Activated CD4-positive, alpha-beta T cell treated with anti-CD3 and anti-CD28 coated beads, Interleukin-2, amount 50 U/mL, for 4 hours (primary cell): ENCODE results near the gene TMEM51.

Experiments used
- DNase-seq, 2 experiments: peaks; one replicate each; pipeline ENCODE4 v3.0.0-alpha.2; 2020

TMEM51 gene

DNA sequence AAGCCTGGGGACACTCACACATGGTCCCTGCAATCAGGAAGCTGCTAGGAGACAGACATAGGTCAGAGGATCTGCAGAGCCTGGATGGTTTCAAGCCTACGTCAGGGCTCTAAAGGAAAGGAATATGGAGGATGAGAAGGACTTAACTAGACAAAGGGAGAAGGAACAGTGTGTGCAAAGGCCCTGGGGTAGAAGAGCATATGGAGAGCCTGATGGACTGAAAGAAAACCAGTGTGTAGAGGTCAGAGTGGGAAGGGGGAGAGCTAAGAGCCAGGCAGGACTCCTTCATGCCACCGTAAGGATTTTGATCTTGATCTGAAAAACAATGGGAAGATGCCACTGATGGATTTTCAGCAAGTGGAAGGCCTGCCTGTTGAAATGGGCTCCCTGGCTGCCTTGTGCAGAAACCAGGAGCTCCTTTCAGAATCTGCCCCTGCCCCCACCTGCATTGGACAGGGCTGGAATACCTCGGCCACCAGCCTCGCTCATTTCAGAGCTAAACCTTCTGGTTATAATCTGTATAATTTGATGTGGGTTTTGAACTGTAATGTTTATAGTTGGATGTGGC, 102.1 kb downstream of the TMEM51 start:
- DNase-seq, result no peak

DNA sequence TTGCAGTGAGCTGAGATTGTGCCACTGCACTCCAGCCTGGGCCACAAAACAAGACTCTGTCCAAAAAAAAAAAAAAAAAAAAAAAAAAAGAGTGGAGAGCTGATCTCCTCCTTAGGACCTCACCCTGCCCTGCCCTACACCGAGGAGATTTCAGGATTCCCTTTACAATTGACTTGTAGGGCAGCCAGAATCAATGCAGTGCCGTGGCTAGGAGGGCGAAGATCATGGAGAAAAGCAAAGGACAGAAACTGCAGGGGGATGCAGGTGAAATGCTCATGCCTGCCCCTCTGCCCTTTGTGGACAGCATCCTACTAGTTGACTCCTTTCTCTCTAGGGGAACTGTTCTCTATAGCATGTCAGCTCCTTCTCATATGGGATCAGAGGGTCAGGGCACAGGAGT, 103.0 kb downstream of the TMEM51 start:
- no peak for DNase-seq

DNA sequence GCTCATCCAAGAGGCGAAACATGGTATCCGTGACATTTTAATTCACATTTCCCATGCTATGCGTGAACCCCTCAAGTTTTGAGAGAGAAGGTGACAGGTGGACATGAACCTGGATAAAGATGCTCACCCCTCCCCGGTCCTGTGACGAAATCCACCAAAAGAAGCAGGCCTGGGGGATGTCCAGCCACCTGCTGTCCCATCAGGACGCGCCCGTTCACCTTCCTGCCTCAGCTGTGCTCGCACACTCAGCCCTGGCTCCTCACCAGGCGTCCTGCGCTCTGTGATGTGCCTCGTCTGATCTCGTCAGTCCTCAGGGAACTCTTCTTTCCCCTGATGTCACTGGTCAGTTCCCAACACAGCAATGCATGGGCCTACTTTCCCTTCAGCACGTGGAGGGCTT, 103.8 kb downstream of the TMEM51 start:
- no peak for DNase-seq

DNA sequence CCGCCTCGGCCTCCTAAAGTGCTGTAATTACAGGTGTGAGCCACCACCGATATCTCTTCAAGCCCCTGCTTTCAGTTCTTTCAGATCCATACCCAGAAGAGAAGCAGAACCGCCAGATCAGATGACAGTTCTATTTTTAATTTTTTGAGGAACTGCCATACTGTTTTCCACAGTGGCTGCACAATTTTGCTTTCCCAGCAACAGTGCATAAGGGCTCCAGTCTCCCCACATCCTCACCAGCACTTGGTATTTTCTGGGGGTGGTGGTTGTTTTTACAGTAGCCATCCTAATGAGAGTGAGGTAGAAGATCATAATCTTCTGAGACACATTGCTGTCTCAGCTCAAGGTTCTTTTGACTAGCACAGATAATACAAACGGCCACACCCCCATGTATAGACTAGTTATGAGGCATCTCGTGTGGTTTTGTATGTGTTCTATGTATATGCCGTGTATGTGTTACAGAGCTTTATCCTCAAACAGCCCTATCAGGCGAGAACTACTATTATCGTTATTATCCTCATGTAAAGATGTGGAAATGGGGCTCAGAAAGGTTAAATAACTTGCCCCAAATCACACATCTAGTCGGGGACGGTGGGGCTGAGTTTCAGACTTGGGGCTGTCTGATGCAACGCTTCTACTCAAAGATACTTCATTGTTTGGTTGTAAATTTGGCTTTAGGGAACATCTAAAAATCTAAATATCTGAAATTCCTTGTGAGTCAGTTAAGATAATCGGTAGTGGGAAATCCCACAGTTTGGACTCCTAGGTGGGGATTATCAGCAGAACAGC, 105.5 kb downstream of the TMEM51 start:
- DNase-seq, result no peak

DNA sequence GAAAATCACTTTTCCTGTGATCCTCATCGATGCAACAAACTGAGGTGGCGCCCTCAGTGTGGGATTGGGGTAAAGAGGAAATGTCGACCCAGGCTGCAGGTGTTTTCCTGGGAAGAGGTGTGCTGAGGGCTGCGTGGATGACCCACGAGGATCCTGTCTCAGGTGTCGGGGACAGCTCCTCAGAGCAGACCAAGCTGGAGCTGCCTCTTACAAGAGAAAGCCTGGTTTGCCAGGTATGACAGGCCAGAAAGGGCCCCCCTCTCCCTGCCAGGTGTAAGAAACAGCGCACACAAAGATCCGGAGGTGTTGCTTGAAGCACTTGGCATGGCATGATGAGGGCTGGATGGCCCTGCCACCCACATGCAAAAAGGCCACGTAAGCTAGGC, 106.1 kb downstream of the TMEM51 start:
- no peak for DNase-seq

DNA sequence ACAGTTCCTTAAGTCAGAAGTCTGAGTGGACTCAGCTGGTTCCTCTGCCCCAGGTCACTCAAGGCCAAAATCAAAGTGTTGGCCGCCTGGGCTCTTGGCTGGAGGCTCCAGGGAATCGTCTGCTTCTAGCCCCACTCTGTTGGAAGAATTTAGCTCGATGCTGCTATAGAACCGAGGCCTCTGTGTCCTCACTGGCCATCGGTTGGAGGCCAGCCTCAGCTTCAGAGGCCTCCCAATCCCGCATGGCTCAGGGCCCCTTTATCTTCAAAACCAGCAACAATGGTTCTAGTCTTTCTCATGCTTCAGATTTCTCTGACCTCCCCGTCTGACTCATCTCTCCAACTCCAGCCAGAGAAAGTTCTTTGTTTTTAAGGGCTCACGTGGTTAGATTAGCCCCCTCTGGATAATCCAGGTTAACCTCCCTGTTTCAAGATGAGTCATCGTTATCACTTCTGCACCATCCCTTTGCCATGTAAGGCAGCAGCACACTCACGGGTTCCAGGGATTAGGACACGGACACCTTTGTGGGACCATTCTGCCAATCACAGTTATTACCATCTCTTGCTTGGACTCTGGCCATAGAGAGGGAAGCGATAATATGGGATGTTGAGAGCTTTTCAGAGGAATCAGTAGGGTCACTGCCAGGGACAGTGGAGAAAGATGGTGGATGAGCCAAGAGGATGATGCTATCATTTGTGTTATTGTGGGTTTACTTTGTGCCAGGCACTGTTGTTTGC, 107.0 kb downstream of the TMEM51 start:
- DNase-seq, result no peak

DNA sequence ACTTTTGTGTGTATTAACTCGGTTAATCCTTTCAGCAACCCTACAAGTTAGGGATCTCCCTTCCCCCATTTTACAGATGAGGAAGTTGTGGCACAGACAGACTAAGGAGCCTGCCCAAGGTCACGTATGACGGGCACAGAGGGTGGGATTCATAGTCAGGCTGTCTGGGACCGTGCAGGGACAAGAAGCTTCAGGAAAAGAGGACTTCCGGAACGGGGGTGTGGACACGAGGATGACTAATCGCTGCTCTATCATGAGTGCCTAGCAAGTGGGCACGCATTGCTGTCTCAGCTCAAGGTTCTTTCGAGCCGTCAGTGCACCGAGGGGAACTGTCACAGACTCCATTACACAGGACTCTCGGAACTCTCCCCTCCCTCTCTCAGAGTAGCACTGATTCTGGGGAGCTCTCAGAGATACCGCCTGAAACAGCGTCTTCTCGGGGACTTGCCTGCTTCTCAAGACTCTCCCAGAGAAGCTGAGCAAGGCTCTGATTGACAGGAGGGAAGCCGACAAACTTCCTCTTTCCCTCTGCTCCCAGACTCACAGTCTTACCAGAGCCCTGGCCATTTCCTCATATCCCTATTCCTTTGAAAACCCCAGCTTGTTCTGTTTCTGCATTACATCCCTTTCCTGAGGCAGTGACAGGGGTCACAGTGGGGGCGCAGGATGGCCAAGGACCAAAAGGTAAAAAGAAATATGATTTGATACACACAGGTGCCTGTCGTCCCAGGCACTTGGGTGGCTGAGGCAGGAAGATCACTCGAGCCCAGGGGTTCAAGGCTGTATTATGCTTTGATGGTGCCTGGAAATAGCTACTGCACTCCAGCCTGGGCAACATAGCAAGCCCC, 107.8 kb downstream of the TMEM51 start:
- no peak for DNase-seq

DNA sequence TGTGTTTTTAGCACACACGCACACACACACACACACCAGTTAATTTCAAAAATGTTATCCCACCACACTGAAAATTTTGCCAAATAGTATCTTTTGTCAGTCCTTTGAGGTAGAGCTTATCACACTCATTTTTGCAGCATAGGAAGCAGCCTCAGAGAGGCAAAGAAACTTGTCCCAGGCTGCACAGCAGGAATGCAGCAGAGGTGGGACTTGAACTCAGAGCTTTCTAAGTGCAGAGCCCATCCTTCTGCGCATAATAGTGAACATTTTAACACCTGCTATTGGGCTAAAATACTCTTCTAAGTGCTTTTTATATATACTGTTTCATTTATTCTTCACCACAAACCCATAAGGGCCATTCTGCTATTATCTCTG, 108.4 kb downstream of the TMEM51 start:
- no peak for DNase-seq

DNA sequence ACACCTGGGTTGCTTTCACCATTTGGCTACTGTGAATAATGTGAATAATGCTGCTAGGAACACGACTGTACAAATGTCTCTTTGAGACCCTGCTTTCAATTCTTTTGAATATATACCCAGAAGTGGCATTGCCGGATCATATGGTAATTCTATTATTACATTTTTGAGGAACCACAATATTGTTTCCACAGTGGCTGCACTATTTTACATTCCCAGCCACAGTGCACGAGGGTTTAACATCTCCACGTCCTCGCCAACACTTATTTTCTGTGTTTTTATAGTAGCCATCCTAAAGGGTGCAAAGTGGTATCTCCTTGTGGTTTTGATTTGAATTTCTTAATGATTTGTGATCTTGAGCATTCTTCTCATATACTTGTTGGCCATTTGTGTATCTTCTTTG, 109.2 kb downstream of the TMEM51 start:
- DNase-seq, result no peak

DNA sequence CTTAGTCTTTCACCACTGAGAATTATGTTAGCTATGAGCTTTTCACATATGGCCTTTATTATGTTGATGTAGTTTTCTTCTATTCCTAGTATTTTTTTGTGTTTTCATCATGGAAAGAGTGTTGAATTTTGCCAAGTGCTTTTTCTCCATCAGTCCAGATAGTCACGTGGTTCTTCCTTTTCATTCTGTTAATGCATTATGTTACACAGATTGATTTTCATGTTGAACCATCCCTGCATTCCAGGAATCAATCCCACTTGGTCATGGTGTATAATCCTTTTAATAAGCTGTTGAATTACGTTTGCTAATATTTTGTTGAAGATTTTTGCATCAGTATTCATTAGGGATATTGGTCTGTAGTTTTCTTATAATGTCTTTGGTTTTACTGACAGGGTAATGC, 111.2 kb downstream of the TMEM51 start:
- no peak for DNase-seq
